Transverse colon (tissue), 4 donors: ENCODE measurements around the gene C9orf85. TPM values are rescaled to one million over a fixed set of nuclear protein-coding genes. Genes with fewer than 3 reads are reported as not detected.

Experiments used
- DNase-seq: peaks from one replicate; pipeline ENCODE4 v3.0.0-alpha.2; 2019
- H3K27ac ChIP-seq, 4 donors: fragments of 200-600 bp; sonication (generic); 2 replicates each; pipeline ENCODE4 v1.5.1; 2016 to 2018; ENCODE audit warnings: inconsistent platforms in 4 of 4
- H3K27me3 ChIP-seq: fragments of 200-600 bp; sonication (generic); 2 replicates; pipeline ENCODE4 v1.5.1; 2017; ENCODE audit warnings: inconsistent platforms
- H3K36me3 ChIP-seq, 4 donors: fragments of 200-600 bp; sonication (generic); 2 replicates each; pipeline ENCODE4 v1.5.1; 2017 to 2019; ENCODE audit warnings: inconsistent platforms in 4 of 4
- H3K4me1 ChIP-seq, 4 donors: fragments of 200-600 bp; sonication (generic); 2 replicates each; pipeline ENCODE4 v1.5.1; 2017 to 2020; ENCODE audit warnings: inconsistent platforms in 4 of 4
- H3K4me3 ChIP-seq, 4 donors: fragments of 200-600 bp; sonication (generic); 1 replicate in 1 of 4; 2 replicates in 3 of 4; pipeline versions ENCODE4 v1.5.1 to v1.6.1; 2017 to 2019; ENCODE audit warnings: inconsistent platforms in 4 of 4
- H3K9me3 ChIP-seq, 2 donors: fragments of 200-600 bp; sonication (generic); 2 replicates each; pipeline ENCODE4 v1.5.1; 2017 to 2019; ENCODE audit warnings: inconsistent platforms in 2 of 2
- EP300 ChIP-seq: sonication (generic); formaldehyde crosslinking; IDR thresholded peaks from one replicate; pipeline ENCODE4 v1.6.1; 2017; ENCODE audit warnings: antibody characterized with exemption, low read depth
- POLR2A ChIP-seq: fragments of 450-650 bp; IDR thresholded peaks from one replicate; pipeline ENCODE4 v1.6.1; 2016; ENCODE audit warnings: antibody characterized with exemption, mild to moderate bottlenecking, moderate library complexity
- POLR2AphosphoS5 ChIP-seq, 3 donors: sonication (generic); formaldehyde crosslinking; IDR thresholded peaks; one replicate each; pipeline ENCODE4 v1.6.1; 2016; ENCODE audit warnings: antibody characterized with exemption in 3 of 3
- WGBS, 2 donors: methylation state at CpG; one replicate each; pipeline ENCODE4 v1.1.5; 2018; ENCODE audit warnings: low coverage in 1 of 2; 5-methylcytosine and 5-hydroxymethylcytosine counted together
- in situ Hi-C, 4 donors: fragments of 200-750 bp; cut with MboI; loops; one replicate each; pipeline versions ENCODE4 v1.15.0 to v1.15.1; 2017; ENCODE audit warnings: low sequenced_read_pairs in 3 of 4, low pct_ligation_motif_present in 1 of 4, low pct_unique_long_range_greater_than_20kb in 1 of 4
- intact Hi-C: fragments of 100-400 bp; cut with DNase I; formaldehyde crosslinking; loops from one replicate; pipeline ENCODE4 v1.15.1; 2023; ENCODE audit warnings: low total_unique reads
- total RNA-seq, 4 donors: library from RNA; depleted of rRNA; stranded (reverse); fragments of >200 nt; gene quantifications; one replicate each; pipeline ENCODE4 v1.1.0, GENCODE V29; 2016
- TF ChIP-seq, protein P1 (sequence below), 5 experiments: fragments of 200-600 bp in 3 of 5; fragments of 450-650 bp in 2 of 5; sonication (generic) in 3 of 5; IDR thresholded peaks; 1 replicate in 2 of 5; 2 replicates in 3 of 5; pipeline ENCODE4 v1.5.1; 2016 to 2017; ENCODE audit warnings: antibody characterized with exemption in 5 of 5, inconsistent platforms in 3 of 5, mild to moderate bottlenecking in 2 of 5, moderate library complexity in 1 of 5

The C9orf85 gene
- total RNA-seq, 4 donors from 2014 or later = 3.0 to 14.9 (median 9.8) TPM

DNA sequence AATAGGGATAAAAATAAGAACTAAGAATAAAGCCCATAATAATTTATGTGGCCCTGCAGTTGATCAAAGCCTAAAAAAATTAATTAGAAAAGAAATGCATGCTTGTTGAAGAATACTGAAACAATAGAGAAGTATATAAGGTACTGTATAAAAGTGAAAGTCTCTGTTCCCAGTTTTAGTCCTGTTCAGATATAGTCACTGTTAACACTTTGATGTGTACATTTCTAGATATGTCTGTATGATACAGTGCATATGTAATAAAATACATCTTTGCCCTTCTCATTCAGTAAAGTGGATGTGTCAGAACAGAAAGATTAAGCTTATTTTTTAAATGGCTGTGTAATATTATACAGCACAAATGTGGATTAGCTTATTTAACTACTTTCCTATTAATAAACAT lies 4.1 kb downstream of the C9orf85 start:
- no peaks in the 10 kb centered on the region for H3K27me3 ChIP-seq
- no peaks in the 10 kb centered on the region for H3K36me3 ChIP-seq
- in situ Hi-C loops (no loop called here), intact Hi-C loops (no loop called here)
- no peak overlapping the region for H3K27ac ChIP-seq
- DNase-seq = no peak
- H3K4me1 ChIP-seq = peaks cover 8 to 40% (median 17%) of the 10 kb centered on the region in 4 donors
- no peak for TF ChIP-seq POLR2AphosphoS5 (IDR thresholded peaks at IDR 0.05)
- TF ChIP-seq EP300 = no peak
- TF ChIP-seq, protein P1, sequence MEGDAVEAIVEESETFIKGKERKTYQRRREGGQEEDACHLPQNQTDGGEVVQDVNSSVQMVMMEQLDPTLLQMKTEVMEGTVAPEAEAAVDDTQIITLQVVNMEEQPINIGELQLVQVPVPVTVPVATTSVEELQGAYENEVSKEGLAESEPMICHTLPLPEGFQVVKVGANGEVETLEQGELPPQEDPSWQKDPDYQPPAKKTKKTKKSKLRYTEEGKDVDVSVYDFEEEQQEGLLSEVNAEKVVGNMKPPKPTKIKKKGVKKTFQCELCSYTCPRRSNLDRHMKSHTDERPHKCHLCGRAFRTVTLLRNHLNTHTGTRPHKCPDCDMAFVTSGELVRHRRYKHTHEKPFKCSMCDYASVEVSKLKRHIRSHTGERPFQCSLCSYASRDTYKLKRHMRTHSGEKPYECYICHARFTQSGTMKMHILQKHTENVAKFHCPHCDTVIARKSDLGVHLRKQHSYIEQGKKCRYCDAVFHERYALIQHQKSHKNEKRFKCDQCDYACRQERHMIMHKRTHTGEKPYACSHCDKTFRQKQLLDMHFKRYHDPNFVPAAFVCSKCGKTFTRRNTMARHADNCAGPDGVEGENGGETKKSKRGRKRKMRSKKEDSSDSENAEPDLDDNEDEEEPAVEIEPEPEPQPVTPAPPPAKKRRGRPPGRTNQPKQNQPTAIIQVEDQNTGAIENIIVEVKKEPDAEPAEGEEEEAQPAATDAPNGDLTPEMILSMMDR (IDR thresholded peaks at IDR 0.05) = no peak
- no peak for TF ChIP-seq POLR2A
- no peaks in the 10 kb centered on the region for H3K9me3 ChIP-seq
- no peak overlapping the region for H3K4me3 ChIP-seq

DNA sequence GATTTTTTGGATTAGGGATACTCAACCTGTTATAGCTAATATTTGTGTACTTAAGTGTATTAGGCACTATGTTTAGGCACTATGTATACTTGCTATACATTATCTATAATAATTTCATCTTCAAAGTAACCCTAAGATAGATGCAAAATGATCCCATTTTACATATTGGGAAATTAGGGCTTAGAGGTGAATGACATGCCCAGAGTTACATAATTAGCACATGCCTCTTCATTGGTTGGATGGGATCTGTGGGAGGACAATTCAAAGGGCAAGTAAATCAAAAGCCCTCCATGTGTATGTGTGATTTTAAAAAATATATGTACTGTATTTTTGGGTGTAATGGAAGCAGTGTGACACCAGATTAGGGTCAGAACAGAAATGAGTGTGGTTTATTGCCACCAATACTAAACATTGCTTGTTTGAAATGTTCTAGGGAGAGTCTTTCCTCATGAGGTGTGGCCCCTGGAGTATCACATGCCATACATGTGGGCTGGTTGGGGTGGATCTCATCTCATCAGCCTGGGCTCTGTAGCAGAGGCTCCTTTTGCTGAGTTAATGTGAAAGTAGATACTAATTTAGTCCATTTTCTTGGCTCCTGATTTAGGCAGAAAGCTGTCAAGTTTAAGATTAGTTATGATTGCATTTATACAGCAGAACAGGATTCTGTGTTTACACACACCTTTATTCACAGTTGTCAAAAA lies 5.5 kb downstream of the C9orf85 start:
- H3K9me3 ChIP-seq = no peaks in the 10 kb centered on the region
- H3K27ac ChIP-seq = peak overlapping the region; percentile 2 to 49 (median 16)
- peak; percentile 50 for DNase-seq
- H3K27me3 ChIP-seq = no peaks in the 10 kb centered on the region
- no peak for TF ChIP-seq POLR2A
- peak in 1 of 3 donors; percentile 41 for TF ChIP-seq POLR2AphosphoS5 (IDR thresholded peaks at IDR 0.05)
- TF ChIP-seq EP300 = no peak
- TF ChIP-seq, protein P1 (IDR thresholded peaks at IDR 0.05) = no peak
- in situ Hi-C loops (no loop called here), intact Hi-C loops (no loop called here)
- H3K4me3 ChIP-seq = no peak overlapping the region
- H3K36me3 ChIP-seq = no peaks in the 10 kb centered on the region
- peaks cover 8 to 39% (median 17%) of the 10 kb centered on the region in 4 donors for H3K4me1 ChIP-seq

DNA sequence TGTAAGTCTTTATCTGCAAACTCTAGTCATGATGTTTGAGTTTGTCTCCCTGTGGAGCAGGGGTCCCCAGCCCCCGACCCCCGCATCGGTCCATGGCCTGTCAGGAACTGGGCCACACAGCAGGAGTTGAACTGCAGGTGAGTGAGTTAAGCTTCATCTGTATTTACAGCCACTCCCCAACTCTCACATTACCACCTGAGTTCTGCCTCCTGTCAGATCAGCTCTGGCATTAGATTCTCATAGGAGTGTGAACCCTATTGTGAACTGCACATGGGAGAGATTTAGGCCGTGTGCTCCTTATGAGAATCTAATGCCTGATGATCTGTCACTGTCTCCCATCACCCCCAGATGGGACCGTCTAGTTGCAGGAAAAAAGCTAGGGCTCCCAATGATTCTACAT lies 7.0 kb downstream of the C9orf85 start:
- Histone ChIP-seq H3K27me3 (no peaks in the 10 kb centered on the region), H3K4me1 (peaks cover 0 to 25% (median 5%) of the 10 kb centered on the region in 4 donors), H3K9me3 (no peaks in the 10 kb centered on the region), H3K36me3 (no peaks in the 10 kb centered on the region), H3K4me3 (no peak overlapping the region), H3K27ac (no peak overlapping the region)
- 94 to 95% methylated on average over 4 to 5 of the region's 5 CpGs for WGBS, 2 donors
- in situ Hi-C loops (no loop called here), intact Hi-C loops (no loop called here)
- no peak for TF ChIP-seq POLR2A
- no peak for TF ChIP-seq POLR2AphosphoS5 (IDR thresholded peaks at IDR 0.05)
- TF ChIP-seq EP300 = no peak
- TF ChIP-seq, protein P1 (IDR thresholded peaks at IDR 0.05) = no peak
- no peak for DNase-seq

DNA sequence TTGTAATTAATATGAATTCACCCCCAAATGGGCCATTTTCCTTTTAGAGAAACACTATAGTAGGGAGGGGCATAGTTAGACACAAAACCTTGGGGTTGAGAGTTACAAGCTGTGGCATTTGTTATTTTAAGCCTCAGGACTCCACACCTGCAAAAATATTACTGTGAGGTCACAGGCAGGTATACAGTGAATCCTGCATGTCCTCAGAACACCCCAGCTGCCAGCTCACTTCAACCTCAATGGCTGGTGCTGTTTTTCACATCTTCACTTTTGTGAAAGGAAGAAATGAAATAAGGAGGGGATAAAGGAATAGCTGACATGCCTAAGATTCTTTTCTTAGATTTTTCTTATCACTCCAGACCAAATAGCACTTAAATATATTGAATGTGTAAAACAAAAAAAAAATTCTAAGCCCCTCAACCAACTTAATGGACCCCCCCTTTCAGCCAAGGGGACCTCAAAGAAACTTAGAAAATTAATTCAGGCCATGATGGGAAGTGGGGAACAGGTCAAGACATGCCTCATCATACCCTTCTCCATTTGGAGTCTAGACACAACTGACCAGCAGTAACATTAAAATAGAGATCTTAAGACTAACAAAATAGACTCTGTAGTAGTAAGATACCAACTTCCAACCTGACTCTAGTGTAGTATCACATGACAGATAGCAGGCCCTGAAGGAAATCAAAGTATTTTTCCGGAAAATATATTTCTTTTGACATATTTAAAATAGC lies 9.2 kb downstream of the C9orf85 start:
- no peaks in the 10 kb centered on the region for H3K9me3 ChIP-seq
- in situ Hi-C loops = no loop called here
- intact Hi-C loops = no loop called here
- TF ChIP-seq POLR2AphosphoS5 (IDR thresholded peaks at IDR 0.05) = no peak
- no peak for TF ChIP-seq POLR2A
- TF ChIP-seq EP300 = no peak
- TF ChIP-seq, protein P1 (IDR thresholded peaks at IDR 0.05) = no peak
- H3K27ac ChIP-seq = no peak overlapping the region
- H3K27me3 ChIP-seq = no peaks in the 10 kb centered on the region
- no peak for DNase-seq
- peaks cover 0 to 17% (median 2%) of the 10 kb centered on the region in 4 donors for H3K4me1 ChIP-seq
- WGBS, 2 donors = 80 to 100% methylated on average over 1 of the region's 1 CpG
- no peaks in the 10 kb centered on the region for H3K36me3 ChIP-seq
- H3K4me3 ChIP-seq = no peak overlapping the region
